Activated naive CD4-positive, alpha-beta T cell (primary cell): ENCODE data around the gene IL1RAPL2.
A peak's percentile ranks its signal among the peaks of the same experiment; 100 is the strongest.
"Not testable (repeated sequence)": the region's sequence is repeated elsewhere in the genome, so short reads cannot be mapped to it uniquely, and the experiment has no call there.

Experiments
- DNase-seq, 4 experiments: peaks; one replicate each; lab custom pipeline; 2025; lab: John Stamatoyannopoulos, UW

The IL1RAPL2 gene

GRCh38 chrX:104854790-104855340 lies 288.9 kb downstream of the IL1RAPL2 start:
- DNase-seq, result no peak

- no peak for DNase-seq
Observed at GRCh38 chrX:104863466-104863865, 297.5 kb downstream of the IL1RAPL2 start.

- DNase-seq, result no peak
Observed at GRCh38 chrX:104864296-104864695, 298.3 kb downstream of the IL1RAPL2 start.

GRCh38 chrX:104877504-104877903 lies 311.5 kb downstream of the IL1RAPL2 start:
- no peak for DNase-seq

- no peak for DNase-seq
Observed at GRCh38 chrX:104902070-104902469, 336.1 kb downstream of the IL1RAPL2 start.

- peak in 1 of 4 experiments; percentile 3 for DNase-seq
Observed at GRCh38 chrX:104909694-104910093, 343.7 kb downstream of the IL1RAPL2 start.

- DNase-seq, result no peak
Observed at GRCh38 chrX:104913348-104913747, 347.3 kb downstream of the IL1RAPL2 start.

GRCh38 chrX:104914686-104915085 lies 348.7 kb downstream of the IL1RAPL2 start:
- DNase-seq, result not testable (repeated sequence)

- no peak for DNase-seq
Observed at GRCh38 chrX:104918122-104918521, 352.1 kb downstream of the IL1RAPL2 start.

- peak in 1 of 4 experiments; percentile 1 for DNase-seq
Observed at GRCh38 chrX:104921584-104922205, 355.7 kb downstream of the IL1RAPL2 start.

GRCh38 chrX:104922206-104922621 lies 356.2 kb downstream of the IL1RAPL2 start:
- peak; percentile 1 to 42 (median 16) for DNase-seq

- no peak for DNase-seq
Observed at GRCh38 chrX:104929324-104929723, 363.3 kb downstream of the IL1RAPL2 start.

- no peak for DNase-seq
Observed at GRCh38 chrX:104935581-104935980, 369.6 kb downstream of the IL1RAPL2 start.

GRCh38 chrX:104953251-104953650 lies 387.3 kb downstream of the IL1RAPL2 start:
- no peak for DNase-seq

- no peak for DNase-seq
Observed at GRCh38 chrX:104961926-104962325, 395.9 kb downstream of the IL1RAPL2 start.

GRCh38 chrX:104968241-104968640 lies 402.2 kb downstream of the IL1RAPL2 start:
- DNase-seq, result no peak

- no peak for DNase-seq
Observed at GRCh38 chrX:104972737-104973136, 406.7 kb downstream of the IL1RAPL2 start.

- no peak for DNase-seq
Observed at GRCh38 chrX:104987063-104987462, 421.1 kb downstream of the IL1RAPL2 start.

GRCh38 chrX:104988038-104988437 lies 422.0 kb downstream of the IL1RAPL2 start:
- no peak for DNase-seq

- DNase-seq, result no peak
Observed at GRCh38 chrX:104995546-104995945, 429.5 kb downstream of the IL1RAPL2 start.

- no peak for DNase-seq
Observed at GRCh38 chrX:105006103-105006502, 440.1 kb downstream of the IL1RAPL2 start.

- DNase-seq, result no peak
Observed at GRCh38 chrX:105006996-105007395, 441.0 kb downstream of the IL1RAPL2 start.

GRCh38 chrX:105013719-105014118 lies 447.7 kb downstream of the IL1RAPL2 start:
- no peak for DNase-seq

GRCh38 chrX:105017641-105018040 lies 451.6 kb downstream of the IL1RAPL2 start:
- no peak for DNase-seq
